Measurements from ENCODE around the gene PAX2. TPM values are rescaled to one million over a fixed set of nuclear protein-coding genes. Genes with fewer than 3 reads are reported as not detected.

PAX2 gene
- not detected in 2 replicates for total RNA-seq

DNA sequence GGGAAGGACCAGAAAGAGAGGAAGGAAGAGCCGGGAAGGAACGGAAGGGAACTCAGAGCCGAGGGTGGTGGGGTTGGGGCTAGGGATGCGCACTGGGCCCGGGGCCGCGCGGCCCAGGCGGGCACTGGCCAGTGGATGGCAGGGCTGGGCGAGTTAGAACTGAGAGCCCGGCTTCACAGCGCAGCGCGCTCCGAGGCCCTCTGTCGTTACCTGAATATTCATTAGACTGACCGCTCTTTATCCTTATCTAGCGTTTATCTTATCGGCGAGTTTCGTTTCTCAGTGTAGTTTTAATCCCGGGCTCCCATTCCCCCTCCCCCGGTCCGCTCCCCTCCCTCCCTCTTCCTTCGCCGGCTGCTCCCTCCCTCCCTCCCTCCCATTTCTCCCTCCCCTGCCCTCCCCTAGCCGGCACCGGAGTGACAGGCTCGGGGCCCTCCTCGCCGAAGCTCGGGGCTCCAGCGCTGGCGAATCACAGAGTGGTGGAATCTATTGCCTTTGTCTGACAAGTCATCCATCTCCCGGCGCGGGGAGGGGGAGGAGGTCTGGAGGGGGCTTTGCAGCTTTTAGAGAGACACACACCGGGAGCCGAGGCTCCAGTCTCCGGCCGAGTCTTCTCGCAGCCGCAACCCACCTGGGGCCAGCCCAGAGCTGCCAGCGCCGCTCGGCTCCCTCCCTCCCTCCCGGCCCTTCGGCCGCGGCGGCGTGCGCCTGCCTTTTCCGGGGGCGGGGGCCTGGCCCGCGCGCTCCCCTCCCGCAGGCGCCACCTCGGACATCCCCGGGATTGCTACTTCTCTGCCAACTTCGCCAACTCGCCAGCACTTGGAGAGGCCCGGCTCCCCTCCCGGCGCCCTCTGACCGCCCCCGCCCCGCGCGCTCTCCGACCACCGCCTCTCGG is at the start of gene PAX2:
Gene PAX2 (plus strand): TSS at position 596 of the 895 bp plus-strand sequence. CDS start 679 bp downstream, outside the sequence.

Other genes starting within 250 kb of the PAX2 start
- gene SEC31B, start 225.7 kb upstream of the PAX2 start, total RNA-seq, result 2.1 and 2.2 TPM in 2 replicates
- 144 and 162 TPM in 2 replicates for gene NDUFB8, start 215.7 kb upstream of the PAX2 start, total RNA-seq
- gene HIF1AN, start 209.6 kb upstream of the PAX2 start, total RNA-seq, result 8.8 and 8.9 TPM in 2 replicates
- gene SLF2, start 167.4 kb downstream of the PAX2 start, total RNA-seq, result 20.7 and 32.7 TPM in 2 replicates
- 0.69 and 0.98 TPM in 2 replicates for gene SEMA4G, start 223.9 kb downstream of the PAX2 start, total RNA-seq
- 48.1 and 52.4 TPM in 2 replicates for gene MRPL43, start 241.9 kb downstream of the PAX2 start, total RNA-seq
- 3.7 and 6.3 TPM in 2 replicates for gene TWNK, start 242.0 kb downstream of the PAX2 start, total RNA-seq